Tongue (tissue), 2 donors: ENCODE data around the gene TEPSIN. TPM values are rescaled to one million over a fixed set of nuclear protein-coding genes. Genes with fewer than 3 reads are reported as not detected.

Source experiments
- DNase-seq: peaks from one replicate; pipeline ENCODE4 v3.0.0-alpha.2; 2015
- total RNA-seq: library from RNA; depleted of rRNA; stranded (reverse); fragments of >200 nt; gene quantifications from one replicate; pipeline ENCODE4 v1.2.3, GENCODE V29; 2014

The TEPSIN gene
- total RNA-seq, 1 donor from 2014 or later, result 14.6 TPM

DNA sequence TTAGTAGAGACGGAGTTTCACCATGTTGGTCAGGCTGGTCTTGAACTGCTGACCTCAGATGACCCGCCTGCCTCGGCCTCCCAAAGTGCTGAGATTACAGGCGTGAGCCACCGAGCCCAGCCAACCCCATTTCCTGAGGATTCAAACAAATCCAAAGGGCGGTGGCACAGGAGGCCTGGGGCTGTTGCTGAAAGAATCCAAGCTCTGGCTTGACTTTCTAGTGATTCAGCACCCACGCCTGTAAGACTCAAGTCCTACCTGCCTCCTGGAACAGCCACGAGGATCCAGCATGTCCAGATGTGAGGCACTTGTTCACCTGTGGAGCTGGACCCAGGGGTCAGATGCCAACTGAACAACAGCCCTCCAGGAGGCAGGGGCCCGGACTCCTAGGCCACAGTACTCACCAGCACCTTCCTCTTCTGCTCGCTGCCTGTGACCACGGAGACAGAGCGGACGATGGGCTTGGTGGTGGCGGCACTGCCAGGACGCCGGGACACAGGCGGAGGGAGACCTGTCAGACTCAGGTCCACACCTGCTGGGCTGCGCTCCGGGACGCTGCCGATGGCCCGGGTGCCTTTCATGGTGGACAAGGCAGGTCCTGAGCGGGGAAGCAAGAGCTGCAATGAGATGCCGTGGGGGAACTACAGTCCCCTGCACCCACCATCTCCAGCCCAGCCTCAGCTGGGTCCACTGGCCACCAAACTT is 19.2 kb downstream of the TEPSIN start:
- no peak for DNase-seq

GRCh38 chr17:81218991-81219390 is 19.9 kb downstream of the TEPSIN start:
- no peak for DNase-seq

DNA sequence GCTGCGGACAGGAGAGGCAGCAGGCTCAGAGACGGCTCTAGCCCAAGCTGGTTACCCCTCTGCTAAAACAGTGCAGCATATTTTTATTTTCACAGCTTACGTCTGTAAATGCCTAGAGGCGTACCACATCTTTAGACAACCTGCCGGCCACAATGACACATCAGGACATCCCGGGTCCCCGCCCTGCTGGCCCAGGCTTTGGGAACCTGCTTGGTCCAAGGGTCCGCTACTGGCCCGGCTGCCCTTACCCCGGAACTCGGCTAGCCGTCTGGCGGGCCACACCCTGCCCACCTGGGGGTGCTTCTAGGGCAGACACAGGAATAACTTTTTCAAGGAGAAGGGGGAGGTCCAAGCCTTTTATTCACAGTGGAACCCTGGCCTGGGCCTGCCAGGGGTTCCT is 20.4 kb downstream of the TEPSIN start:
- no peak for DNase-seq

GRCh38 chr17:81217491-81217890 is 21.4 kb downstream of the TEPSIN start:
- peak; percentile 88 for DNase-seq

DNA sequence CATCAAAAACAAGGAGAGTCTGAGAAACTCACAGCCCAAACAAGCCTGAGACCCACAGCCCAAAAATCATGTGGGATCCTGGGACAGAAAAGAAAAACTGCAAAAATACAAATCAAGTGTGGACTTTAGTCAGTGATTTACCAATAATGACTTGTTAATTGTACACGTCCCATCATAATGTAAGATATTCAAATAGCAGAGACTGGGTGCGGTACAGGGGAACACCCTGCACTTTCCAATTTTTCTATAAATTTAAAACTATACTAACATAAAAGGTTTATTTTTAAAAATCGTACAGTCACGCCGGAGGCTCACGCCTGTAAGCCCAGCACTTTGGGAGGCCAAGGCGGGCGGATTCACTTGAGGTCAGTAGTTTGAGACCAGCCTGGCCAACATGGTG is 24.9 kb downstream of the TEPSIN start:
- DNase-seq, result no peak

DNA sequence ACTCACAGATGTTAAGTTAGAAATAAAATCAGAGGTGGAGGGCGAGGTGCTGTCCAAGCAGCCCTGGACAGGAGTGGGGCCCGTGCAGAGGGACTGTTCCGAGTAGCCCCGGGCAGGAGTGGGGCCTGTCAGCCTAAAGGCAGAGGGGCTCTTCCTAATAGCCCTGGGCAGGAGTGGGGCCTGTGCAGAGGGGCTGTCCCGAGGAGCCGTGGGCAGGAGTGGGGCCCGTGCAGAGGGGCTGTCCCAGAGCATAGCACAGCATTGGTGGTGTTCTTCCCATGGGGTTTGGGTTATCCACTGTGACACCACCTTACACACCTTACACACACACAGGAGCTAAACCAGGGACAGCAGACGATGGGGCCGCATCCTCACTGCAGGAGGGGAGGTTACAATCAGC is 26.5 kb downstream of the TEPSIN start:
- DNase-seq, result no peak

GRCh38 chr17:81210868-81211267 is 28.0 kb downstream of the TEPSIN start:
- DNase-seq, result no peak

DNA sequence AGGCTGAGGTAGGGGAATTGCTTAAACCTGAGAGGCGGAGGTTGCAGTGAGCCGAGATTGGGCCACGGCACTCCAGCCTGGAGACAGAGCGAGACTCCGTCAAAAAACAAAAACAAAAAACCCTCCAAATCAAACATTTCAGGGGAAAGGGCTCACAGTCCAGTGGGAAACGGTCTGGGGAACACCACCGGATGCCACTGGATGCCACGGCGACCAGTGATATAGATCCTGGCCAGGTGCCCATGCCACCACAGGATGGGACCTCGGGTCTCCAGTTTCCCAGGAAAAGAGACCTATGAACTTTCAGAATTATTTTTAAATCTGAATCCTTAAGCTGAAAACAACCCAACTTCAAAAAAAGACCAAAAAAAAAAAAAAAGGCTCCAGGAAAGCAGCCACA is 28.4 kb downstream of the TEPSIN start:
- DNase-seq, result no peak

GRCh38 chr17:81209141-81209540 is 29.7 kb downstream of the TEPSIN start:
- no peak for DNase-seq

- DNase-seq, result no peak
Observed at GRCh38 chr17:81208651-81209050, 30.2 kb downstream of the TEPSIN start.

DNA sequence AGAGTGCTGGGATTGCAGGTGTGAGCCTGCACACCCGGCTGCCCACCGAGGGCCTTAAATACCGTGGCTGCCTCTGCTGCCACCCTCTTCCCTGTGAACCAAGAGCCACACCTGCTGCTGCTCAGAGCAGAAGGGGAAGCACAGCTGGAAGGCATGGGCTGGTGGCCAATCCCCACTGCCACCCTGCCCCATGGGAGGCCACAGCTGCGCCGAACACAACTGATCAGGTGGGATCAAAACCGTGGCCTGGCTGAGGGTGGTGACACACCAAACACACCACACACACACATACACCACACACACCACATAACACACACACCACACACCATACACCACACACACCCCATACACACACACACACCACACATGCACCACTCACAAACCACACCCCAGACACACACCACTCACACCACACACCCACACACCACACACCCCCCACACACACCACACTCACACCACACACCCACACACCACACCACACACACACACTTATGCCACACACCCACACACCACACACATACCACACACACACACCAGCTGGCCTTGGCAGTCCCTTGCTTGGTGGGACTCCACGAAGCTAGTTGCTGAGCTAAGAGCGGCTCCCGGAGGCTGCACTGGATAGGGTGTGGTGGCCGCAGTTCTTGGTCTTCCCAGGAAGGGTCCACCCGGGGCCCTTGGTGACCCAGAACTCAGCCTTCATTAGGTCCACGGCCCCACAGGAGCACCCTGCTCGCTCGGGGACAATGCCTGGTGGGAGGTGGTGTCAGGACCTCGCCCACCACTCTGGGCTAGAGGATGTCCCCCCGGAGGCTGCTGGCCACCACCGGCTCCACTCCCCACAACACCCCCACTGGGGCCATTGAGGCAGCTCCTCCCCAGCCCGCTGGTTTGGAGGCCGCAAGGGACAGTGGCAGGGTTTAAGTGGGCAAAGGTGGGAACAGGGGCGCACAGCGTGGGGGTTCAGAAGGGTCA is 31.0 kb downstream of the TEPSIN start:
- DNase-seq, result peak; percentile 70

GRCh38 chr17:81206657-81207056 is 32.2 kb downstream of the TEPSIN start:
- DNase-seq, result no peak

- no peak for DNase-seq
Observed at GRCh38 chr17:81206166-81206565, 32.7 kb downstream of the TEPSIN start.

GRCh38 chr17:81204578-81204977 is 34.3 kb downstream of the TEPSIN start:
- no peak for DNase-seq

DNA sequence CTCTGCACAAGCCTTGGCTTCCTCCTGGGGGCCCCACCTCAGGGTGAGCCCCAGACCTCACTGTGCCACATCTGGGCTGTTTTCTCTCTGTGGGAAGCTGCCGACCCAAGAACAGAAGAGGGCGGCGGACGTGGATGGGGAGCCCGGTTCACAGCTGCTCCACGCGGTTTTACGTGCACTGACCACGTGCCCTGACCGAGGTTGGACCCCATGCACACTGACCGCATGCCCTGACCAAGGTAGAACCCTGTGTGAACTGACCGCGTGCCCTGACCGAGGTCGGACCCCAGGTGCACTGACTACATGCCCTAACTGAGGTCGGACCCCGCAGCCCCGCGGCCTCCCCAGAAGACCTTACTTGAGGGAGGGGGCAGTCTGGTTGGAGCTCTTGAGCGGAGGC is 35.7 kb downstream of the TEPSIN start:
- DNase-seq, result no peak

- no peak for DNase-seq
Observed at GRCh38 chr17:81202318-81202717, 36.5 kb downstream of the TEPSIN start.

DNA sequence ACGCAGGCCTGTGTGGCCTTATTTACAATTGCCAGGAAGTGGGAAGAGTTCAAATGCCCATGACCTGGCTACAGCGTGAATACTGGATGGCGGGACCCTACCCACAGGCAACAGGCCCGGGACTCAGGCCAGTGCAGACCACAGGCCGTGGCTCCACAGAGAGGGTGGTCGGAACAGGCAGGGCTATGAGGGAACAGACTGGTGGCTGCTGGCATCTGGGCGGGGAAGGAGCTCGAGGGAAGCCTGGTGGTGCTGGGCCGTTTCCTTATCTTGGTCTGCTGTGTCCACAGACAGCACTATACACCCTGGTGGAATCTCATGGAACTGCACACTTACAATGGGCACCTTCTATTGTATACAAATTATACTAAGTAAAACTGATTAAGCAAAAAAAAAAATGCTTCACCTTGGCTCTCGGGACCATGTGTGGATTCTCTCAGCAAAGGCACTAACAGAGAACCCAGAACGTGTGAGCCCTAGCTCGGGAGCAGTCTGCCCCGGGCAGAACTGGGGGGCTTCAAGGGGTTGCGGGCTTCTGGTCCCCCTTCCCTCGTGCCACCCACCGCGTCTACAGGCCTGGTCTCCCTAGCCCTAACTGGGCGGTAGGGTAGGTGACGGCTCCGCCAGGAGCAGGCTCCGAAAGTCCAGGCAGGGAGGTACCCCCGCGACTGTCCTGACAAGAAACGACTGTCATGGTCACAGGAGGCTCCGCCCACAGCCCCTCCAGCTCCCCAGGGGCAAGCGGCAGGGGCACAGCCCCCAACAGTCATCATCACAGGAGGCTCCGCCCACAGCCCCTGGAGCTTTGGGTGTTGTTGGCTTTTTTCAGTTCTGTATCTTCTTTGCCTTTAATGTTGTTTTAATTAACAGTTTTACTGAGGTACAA is 37.9 kb downstream of the TEPSIN start:
- DNase-seq, result peak; percentile 78

DNA sequence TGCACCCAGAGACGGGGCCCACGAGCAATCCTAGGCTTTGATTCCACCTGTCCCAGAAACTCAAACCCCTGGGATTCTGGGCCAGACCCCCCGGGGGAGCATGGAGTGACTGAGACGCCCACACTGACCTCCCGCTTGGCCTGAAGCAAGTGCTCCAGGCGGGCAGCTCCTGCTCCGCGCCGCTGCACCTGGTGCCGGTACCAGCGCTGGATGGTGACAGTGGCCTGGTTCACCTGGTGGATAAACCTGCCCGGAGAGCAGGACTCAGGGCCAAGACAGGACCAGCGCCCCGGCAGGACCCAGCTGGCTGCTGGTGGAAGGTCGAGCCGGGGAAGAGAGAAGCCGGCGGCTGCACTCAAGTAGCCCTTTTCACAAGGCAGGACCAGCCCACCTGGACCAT is 38.7 kb downstream of the TEPSIN start:
- no peak for DNase-seq

DNA sequence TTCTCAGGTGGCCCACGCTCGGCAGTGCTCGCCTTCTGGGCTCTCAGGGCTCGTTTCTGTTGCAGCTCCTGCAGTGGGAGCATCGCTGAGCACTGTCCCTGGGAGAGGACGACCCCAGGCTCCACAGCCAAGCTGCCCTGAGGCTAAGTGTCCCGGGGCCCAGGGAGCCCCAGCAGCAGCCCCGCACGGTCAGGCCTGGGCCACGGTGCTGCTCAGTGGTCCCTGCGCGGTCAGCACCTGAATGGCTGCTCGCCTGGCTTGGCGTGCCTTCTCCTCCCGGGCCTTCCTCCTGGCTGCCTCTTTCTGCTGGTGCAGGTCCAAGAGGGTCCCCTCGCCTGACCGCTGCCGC is 39.4 kb downstream of the TEPSIN start:
- no peak for DNase-seq

- DNase-seq, result no peak
Observed at GRCh38 chr17:81198826-81199481, 39.9 kb downstream of the TEPSIN start.

DNA sequence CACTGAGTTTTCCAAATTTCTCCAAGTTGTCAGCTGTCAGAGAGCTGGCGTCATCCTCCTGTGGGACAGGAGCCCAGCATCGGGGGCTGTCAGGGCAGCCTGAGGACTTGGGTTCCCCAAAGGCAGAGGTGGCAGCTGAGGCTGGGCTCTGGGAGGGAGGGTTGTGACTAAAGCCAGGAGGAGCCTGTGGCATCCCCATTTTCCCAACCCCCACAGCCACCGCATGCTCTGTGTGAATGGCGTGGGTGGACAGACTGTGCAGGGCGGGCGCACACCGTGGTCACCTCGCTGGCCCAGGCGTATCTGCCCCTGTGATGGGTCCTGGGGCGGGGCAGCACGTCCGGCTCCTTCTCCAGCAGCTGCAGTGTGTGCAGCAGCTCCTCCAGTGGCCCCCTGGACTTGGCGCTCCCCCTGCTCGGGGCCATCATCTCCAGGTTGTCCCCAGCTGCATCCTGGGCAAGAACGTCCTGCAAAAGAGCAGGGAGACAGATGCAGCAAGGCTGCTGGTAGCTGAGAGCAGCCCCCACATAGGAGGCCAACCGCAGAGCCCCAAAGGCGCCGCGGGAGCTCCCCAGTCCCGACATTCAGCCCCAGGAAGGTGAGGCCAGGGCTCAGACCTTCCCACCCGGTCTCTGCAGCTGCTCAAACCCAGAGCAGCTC is 40.9 kb downstream of the TEPSIN start:
- no peak for DNase-seq

- no peak for DNase-seq
Observed at GRCh38 chr17:81197409-81197795, 41.5 kb downstream of the TEPSIN start.
